Measurements from ENCODE around the gene ELN.
"Not testable (repeated sequence)": the region's sequence is repeated elsewhere in the genome, so short reads cannot be mapped to it uniquely, and the experiment has no call there.

The ELN gene

GRCh38 chr7:74001150-74001494 is 26.9 kb upstream of the ELN start:
- DNase-seq, result no peak

GRCh38 chr7:74002474-74003017 is 25.4 kb upstream of the ELN start:
- DNase-seq, result no peak

- no peak for DNase-seq
These were observed 24.4 kb upstream of the ELN start for GRCh38 chr7:74003621-74004020.

- no peak for DNase-seq
These were observed 21.9 kb upstream of the ELN start for GRCh38 chr7:74006032-74006431.

GRCh38 chr7:74006451-74007241 is 21.3 kb upstream of the ELN start:
- DNase-seq, result no peak

- no peak for DNase-seq
These were observed 20.8 kb upstream of the ELN start for GRCh38 chr7:74007242-74007567.

- DNase-seq, result no peak
These were observed 19.3 kb upstream of the ELN start for GRCh38 chr7:74008687-74009086.

GRCh38 chr7:74009719-74010118 is 18.3 kb upstream of the ELN start:
- no peak for DNase-seq

- no peak for DNase-seq
These were observed 17.6 kb upstream of the ELN start for GRCh38 chr7:74010407-74010806.

- not testable (repeated sequence) for DNase-seq
These were observed 16.6 kb upstream of the ELN start for GRCh38 chr7:74011421-74011820.

- no peak for DNase-seq
These were observed 15.1 kb upstream of the ELN start for GRCh38 chr7:74012842-74013249.

GRCh38 chr7:74013539-74014272 is 14.3 kb upstream of the ELN start:
- no peak for DNase-seq

GRCh38 chr7:74014931-74015330 is 13.0 kb upstream of the ELN start:
- no peak for DNase-seq

- no peak for DNase-seq
These were observed 12.3 kb upstream of the ELN start for GRCh38 chr7:74015670-74016069.

GRCh38 chr7:74017125-74017524 is 10.8 kb upstream of the ELN start:
- no peak for DNase-seq

GRCh38 chr7:74018246-74018895 is 9.6 kb upstream of the ELN start:
- no peak for DNase-seq

- no peak for DNase-seq
These were observed 8.8 kb upstream of the ELN start for GRCh38 chr7:74019149-74019548.

- no peak for DNase-seq
These were observed 7.6 kb upstream of the ELN start for GRCh38 chr7:74020390-74020789.

- DNase-seq, result no peak
These were observed 6.2 kb upstream of the ELN start for GRCh38 chr7:74021546-74022320.

- no peak for DNase-seq
These were observed 5.5 kb upstream of the ELN start for GRCh38 chr7:74022507-74022906.

- DNase-seq, result no peak
These were observed 4.9 kb upstream of the ELN start for GRCh38 chr7:74023092-74023536.

- DNase-seq, result no peak
These were observed 4.2 kb upstream of the ELN start for GRCh38 chr7:74023786-74024185.

- DNase-seq, result no peak
These were observed 2.8 kb upstream of the ELN start for GRCh38 chr7:74025146-74025545.
